A549 (cell line): ENCODE data around the gene GOLGA8J. TPM values are rescaled to one million over a fixed set of nuclear protein-coding genes. Genes with fewer than 3 reads are reported as not detected.
"Not testable (repeated sequence)": the region's sequence is repeated elsewhere in the genome, so short reads cannot be mapped to it uniquely, and the experiment has no call there.

ENCODE experiments used
- ATAC-seq, 2 experiments: fragments of 200-7000 bp in 1 of 2; fragments of >200 bp in 1 of 2; cut with Nextera tagmentation in 1 of 2; cut with Tn5 transposase in 1 of 2; 3 replicates each; pipeline versions ENCODE4 v1.8.0 to v1.9.1; 2018 to 2020; ENCODE audit warnings: mild to moderate bottlenecking in 1 of 2, moderate library complexity in 1 of 2
- CTCF ChIA-PET: fragments of 300-600 bp; sonication (Branson Sonifier 250); formaldehyde crosslinking; extraction: SDS; loops from one replicate; lab custom pipeline; 2021; ENCODE audit warnings: antibody characterized with exemption, inconsistent platforms; lab: Yijun Ruan, JAX
- POLR2A ChIA-PET: fragments of 350-600 bp; formaldehyde crosslinking; extraction: SDS; loops from one replicate; lab custom pipeline; 2021; ENCODE audit warnings: antibody characterized with exemption, inconsistent platforms; lab: Yijun Ruan, JAX
- DNase-seq, 2 experiments: peaks; one replicate each; pipeline versions ENCODE4 v3.0.0 to v3.0.0-alpha.2; 2011 to 2016; ENCODE audit warnings: low read depth in 1 of 2, low spot score in 1 of 2
- FAIRE-seq: peaks from 2 replicates; lab custom pipeline; 2011; peaks lifted over from hg19 to GRCh38; lab: Jason Lieb, UNC
- H3K27ac ChIP-seq, 2 experiments: fragments of >200 bp; sonication (Bioruptor Twin); formaldehyde crosslinking; 3 replicates each; pipeline ENCODE4 v1.5.1; 2016 to 2017
- H3K4me1 ChIP-seq: fragments of >200 bp; sonication (Bioruptor Twin); formaldehyde crosslinking; 3 replicates; pipeline ENCODE4 v1.6.1; 2016
- H3K4me2 ChIP-seq: fragments of >200 bp; sonication (Bioruptor Twin); formaldehyde crosslinking; 3 replicates; pipeline ENCODE4 v1.6.1; 2016
- H3K4me3 ChIP-seq: fragments of >200 bp; sonication (Bioruptor Twin); formaldehyde crosslinking; 3 replicates; pipeline ENCODE4 v1.5.1; 2016
- H3K9me3 ChIP-seq: fragments of >200 bp; sonication (Bioruptor Twin); formaldehyde crosslinking; 3 replicates; pipeline ENCODE4 v1.6.1; 2016
- CEBPB ChIP-seq, 2 experiments: fragments of >200 bp in 1 of 2; sonication (Bioruptor Twin) in 1 of 2; formaldehyde crosslinking in 1 of 2; IDR thresholded peaks; 2 replicates each; pipeline ENCODE4 v1.6.1; 2012 to 2016
- CTCF ChIP-seq: fragments of >200 bp; sonication (Bioruptor Twin); formaldehyde crosslinking; IDR thresholded peaks from 3 replicates; pipeline ENCODE4 v1.5.1; 2016
- RAD21 ChIP-seq, 2 experiments: fragments of >200 bp in 1 of 2; sonication (Bioruptor Twin) in 1 of 2; formaldehyde crosslinking in 1 of 2; IDR thresholded peaks in 1 of 2; conservative IDR thresholded peaks in 1 of 2; 2 replicates in 1 of 2; 3 replicates in 1 of 2; pipeline ENCODE4 v1.6.1; 2012 to 2018; ENCODE audit warnings: inconsistent platforms in 1 of 2
- WGBS: methylation state at CpG from one replicate; pipeline ENCODE4 v1.1.6; 2017; ENCODE audit errors: missing lambda C conversion rate; 5-methylcytosine and 5-hydroxymethylcytosine counted together
- polyA plus RNA-seq, 4 experiments: library from polyadenylated mRNA; depleted of rRNA in 3 of 4; stranded (reverse); fragments of >200 nt; fragmentation: RNase III in 1 of 4; extraction: RNeasy Plus Mini Kit Qiagen cat#74134 plus additional on column Dnase treatment in 1 of 4; gene quantifications; 2 replicates in 3 of 4; 3 replicates in 1 of 4; pipeline ENCODE4 v1.2.3, GENCODE V29; 2011 to 2017
- small RNA-seq, 6 experiments: library from RNA; depleted of rRNA; stranded (forward); fragments of <200 nt; gene quantifications; one replicate each; pipeline ENCODE3, GENCODE V24; 2012

Gene GOLGA8J
- polyA plus RNA-seq, 2 of the 4 experiments (the other 2 are of a cell fraction) = 0.09 to 0.23 TPM

- H3K4me1 ChIP-seq, DNase-seq, POLR2A ChIA-PET, H3K4me2 ChIP-seq, FAIRE-seq, H3K4me3 ChIP-seq, H3K9me3 ChIP-seq, CTCF ChIA-PET, H3K27ac ChIP-seq: not testable (repeated sequence)
- ATAC-seq = peak; percentile 86 to 100
- no CpG with 5 or more reads among the region's 4 CpGs for WGBS
Observed at GRCh38 chr15:30110591-30110990, 27.8 kb downstream of the GOLGA8J start.

GRCh38 chr15:30130066-30130465 lies 47.3 kb downstream of the GOLGA8J start:
- FAIRE-seq, POLR2A ChIA-PET, H3K4me3 ChIP-seq, H3K27ac ChIP-seq, H3K4me2 ChIP-seq, CTCF ChIA-PET, H3K9me3 ChIP-seq, H3K4me1 ChIP-seq: not testable (repeated sequence)
- ATAC-seq (peak in 1 of 2 experiments; percentile 62; a peak in 3 of 6 replicates), DNase-seq (peak in 1 of 2 experiments; percentile 3)
- 10% methylated on average over 2 of the region's 2 CpGs for WGBS
- TF ChIP-seq CTCF (peak; percentile 17; the same call in 1 of the 3 replicates), CEBPB (IDR thresholded peaks at IDR 0.05) (0 out of 4 replicates have a peak, but pooled peaks of 1 of the 2 experiments have one; percentile 9), RAD21 (conservative IDR thresholded peaks at IDR 0.05 in 1 of 2, IDR thresholded peaks at IDR 0.05 in 1 of 2) (peak in 1 of 2 experiments; percentile 16; a peak in 1 of 5 replicates)

DNA sequence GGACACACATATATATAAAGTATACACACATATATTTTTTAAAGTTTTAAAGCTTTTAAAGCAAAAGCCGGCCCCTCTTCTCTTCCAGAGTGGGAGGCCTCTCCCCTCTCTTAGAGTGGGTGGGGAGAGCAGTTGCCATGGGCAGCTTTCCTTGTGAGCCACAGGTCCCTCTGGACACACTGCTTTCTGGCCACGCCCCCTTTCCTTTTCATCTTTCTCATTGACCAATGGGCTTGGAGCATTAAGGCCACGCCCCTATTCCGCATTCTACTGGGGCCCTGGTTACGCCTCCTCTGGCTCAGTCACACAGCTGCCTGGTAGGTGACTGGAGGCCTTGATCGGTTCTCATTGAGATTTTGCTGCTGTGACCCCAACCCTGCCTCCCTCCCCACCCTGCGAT lies 52.0 kb downstream of the GOLGA8J start, which contains the start of gene GOLGA8T:
TSS of gene GOLGA8T (plus strand) at position 301 of the 400 bp plus-strand sequence. CDS start at position 399, 98 bp downstream.
- H3K4me1 ChIP-seq, ATAC-seq, H3K9me3 ChIP-seq, H3K4me2 ChIP-seq, FAIRE-seq, H3K27ac ChIP-seq, H3K4me3 ChIP-seq, DNase-seq, POLR2A ChIA-PET, CTCF ChIA-PET: not testable (repeated sequence)
- no CpG with 5 or more reads among the region's 7 CpGs for WGBS

Small RNA genes within 50 kb of the gene (small RNA-seq; reads per million reads assigned to genes)
- 0 reads per million in 6 experiments for gene RF00096
- 0 reads per million in 6 experiments for gene RN7SL673P

Other genes with a start within 250 kb of the GOLGA8J start
- 1.4 and 1.8 TPM in 2 replicates for gene GOLGA8T, start 52.1 kb downstream of the GOLGA8J start, polyA plus RNA-seq (2011; rRNA removed)
- gene GOLGA8T, start 52.1 kb downstream of the GOLGA8J start, polyA plus RNA-seq (2017; fragmentation: RNase III; extraction: RNeasy Plus Mini Kit Qiagen cat#74134 plus additional on column Dnase treatment) = 0.96 to 2.1 TPM (median 1.3 TPM) in 3 replicates